ENCODE data around the gene KIF26A.

The KIF26A gene

DNA sequence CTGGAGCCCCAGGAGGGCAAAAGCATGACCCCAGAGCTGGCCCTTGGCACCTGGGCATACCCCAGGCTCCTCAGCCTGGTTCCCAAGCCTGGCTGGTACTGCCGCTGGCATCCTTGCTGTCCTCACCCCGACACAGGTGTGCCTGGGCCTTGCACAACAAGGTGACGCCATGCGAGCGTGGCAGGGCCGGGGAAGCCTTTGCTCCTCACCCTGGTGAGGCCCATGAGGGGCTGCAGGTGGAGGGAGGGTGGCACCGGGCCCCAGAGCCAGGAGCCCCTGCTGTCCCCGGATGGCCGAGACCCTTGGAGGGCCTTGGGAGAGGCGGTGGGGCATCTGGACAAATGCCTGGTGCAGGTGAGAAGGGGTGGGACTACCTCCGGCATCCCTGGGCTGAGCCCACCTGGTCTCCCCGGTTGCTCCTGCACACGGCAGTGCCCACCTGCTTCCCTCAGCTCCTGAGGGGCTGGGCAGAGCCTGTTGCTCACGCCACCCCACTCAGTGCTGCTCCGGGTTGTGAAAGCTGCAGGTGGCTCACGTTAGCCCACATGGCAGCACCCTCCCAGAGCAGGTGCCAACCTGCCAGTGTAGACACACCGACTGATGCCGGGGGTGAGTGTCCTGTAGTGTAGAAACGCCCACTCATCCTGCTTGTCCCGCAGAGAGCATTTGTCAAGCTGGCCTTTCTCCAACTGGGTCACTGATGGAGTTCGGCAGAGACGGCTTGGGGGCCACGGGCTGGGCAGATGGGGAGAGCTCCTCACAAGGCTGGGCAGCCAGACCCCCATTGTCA, 24.6 kb upstream of the KIF26A start:
- DNase-seq: no peak

DNA sequence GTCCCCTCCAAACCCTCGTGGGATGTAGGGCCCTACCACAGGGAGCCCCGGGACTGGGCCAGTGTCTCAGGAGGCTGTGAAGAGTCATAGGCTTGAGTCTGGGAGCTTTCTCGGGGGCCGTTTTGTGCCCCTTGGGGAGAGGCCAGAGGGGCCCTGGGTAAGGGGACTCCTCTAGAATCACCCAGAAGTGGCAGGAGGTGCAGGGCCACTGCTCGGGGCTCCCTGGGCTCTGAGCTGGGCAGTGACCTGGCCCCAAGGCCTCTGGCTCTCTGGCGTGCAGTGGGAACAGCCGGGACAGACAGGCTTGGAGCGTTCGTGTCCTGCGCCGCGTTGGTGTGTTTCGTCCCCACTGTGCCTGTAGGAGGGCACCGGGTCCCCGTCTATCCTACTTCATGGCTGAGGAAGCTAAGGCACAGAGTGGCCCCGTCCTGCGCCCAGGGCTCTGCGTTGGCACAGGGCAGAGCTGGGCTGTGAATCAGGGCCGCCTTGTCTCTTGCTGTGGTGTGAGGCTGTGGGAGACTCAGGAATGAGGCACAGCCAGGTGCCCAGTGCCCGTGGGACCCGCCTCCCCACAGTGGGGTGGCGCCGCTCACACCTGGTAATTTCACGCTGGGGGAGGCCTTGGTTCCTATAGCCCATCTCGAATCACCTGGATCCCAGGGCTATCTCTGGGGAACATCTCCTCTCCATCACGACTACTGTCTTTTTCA, 23.8 kb upstream of the KIF26A start:
- no peak for DNase-seq

DNA sequence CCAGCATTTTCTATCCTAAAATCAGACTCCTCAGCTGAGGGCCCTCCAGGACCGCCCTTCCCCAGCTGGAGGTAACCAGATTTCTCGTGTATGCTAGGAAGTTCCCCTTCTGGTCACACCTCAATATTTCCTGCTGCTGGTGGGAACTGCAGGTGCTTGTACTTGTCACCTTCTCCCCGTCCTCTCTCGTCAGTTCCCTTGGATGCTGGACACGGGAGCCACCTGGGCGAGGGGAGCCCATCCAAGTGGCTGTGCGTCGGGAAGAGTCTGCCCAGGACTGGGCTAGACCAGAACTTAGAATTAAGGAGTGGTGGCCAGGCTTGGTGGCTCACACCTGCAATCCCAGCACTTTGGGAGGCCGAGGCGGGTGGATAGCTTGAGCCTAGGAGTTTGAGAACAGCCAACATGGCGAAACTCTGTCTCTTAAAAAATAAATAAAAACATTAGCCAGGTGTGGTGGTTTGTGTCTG, 23.2 kb upstream of the KIF26A start:
- DNase-seq: no peak

DNA sequence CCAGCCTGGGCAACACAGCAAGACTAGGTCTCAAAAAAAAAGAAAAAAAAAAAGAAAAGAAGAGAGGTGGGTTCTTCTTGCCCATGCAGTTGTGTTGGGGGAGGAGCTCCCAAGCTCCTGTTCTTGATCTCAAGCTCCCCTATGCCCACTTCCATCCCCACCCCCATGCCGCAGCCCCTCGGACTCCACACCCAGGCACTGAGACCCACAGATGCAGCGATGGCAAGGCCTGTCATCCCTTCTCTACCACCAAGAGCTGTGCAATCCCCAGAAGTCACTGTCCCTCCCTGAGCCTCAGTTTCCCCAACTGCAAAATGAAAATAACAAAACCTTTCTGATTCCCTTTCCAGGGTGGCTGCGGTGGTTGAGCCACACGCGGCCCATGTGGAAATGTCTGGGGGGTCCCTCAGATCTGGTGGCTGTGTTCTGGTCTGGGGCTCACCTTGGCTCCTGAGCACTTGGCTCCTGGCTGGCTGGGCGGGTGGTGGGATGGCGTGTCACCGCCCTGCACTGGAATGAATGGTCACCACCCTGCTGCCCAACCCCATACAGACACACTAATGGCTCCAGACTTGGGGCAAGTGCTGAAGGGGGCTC, 22.6 kb upstream of the KIF26A start:
- no peak for DNase-seq

DNA sequence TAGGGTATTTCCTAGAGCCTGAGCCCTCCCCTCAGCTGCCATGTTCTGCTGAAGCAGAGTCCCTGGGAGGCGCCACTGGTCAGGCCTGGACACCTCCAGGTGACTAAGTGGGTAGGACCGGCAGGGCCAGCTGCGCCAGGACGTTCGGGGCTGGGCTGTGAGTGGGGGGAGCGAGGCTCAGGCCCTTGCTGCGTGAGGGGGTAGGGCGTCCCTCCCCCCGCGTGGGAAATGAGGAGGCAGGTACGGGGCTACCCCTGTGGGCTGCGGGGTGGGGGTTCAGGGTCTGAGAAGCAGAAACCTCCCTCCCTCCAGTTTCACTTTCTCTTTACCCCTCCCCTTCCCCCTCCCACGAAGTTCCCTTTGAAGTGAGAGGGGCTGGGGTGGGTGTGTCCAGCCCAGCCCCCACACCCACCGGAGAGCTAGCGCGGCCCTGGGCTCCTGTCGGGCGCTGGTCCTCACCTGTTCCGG, 22.1 kb upstream of the KIF26A start:
- DNase-seq: no peak

DNA sequence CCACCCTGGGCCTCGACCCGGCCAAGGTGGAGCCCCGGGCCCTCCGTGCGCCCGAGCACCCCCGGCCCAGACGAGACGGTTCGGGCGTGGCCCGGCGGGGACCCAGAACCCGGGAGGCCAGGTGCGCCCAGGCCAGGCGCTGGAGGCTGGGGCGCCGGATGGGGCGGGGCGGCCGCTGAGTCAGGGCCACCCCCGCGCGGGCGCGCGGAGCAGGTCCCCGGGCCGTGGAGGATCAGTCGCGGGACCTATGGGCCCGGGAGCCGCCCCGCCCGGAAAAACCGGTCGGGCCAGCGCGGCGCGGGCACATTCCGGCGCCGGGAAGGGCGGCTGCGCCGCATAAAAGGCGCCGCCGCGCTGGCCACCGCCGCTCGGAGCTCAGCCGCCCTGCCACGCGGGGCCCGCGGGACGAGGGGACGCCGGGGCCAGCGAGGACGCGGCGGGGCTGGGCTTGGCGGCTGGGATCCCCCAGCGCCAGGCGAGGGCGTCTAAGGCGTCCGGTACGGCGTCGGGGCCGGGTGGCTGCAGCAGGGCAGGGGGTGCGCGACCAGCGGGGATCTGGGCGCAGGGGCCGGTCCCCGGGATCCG, 21.5 kb upstream of the KIF26A start:
- DNase-seq: no peak

DNA sequence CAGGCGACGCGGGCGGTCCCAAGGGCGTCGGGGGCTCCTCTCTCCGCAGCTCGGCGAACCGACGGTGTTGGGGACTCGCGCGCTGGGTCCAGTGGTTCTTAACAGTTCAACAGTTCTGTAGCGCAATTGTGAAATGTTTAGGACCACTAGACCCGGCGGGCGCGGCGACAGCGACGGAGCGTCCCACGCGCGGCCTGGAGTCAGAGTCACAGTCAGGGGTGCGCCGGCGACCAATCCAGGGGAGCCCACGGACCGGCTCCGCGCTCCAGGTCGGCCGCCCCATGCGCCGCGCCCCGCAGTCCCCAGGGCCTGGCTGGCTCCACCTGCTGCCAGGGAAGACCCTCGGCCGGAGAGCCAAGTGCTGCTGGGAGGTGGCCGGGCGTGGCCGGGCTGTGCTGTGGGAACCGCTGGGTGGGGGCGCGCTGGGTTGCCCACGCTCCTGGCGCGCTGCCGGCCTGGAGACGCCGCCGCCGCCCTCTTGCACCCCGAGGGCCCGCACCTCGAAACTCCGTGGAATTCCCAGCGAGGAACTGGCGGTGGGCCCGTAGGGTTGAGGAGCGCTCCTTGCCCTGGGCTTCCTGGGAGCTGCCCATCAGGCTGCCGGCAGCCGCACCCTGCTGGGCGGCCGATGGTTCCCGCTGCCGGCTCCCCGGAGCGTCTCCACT, 20.9 kb upstream of the KIF26A start:
- DNase-seq: no peak

DNA sequence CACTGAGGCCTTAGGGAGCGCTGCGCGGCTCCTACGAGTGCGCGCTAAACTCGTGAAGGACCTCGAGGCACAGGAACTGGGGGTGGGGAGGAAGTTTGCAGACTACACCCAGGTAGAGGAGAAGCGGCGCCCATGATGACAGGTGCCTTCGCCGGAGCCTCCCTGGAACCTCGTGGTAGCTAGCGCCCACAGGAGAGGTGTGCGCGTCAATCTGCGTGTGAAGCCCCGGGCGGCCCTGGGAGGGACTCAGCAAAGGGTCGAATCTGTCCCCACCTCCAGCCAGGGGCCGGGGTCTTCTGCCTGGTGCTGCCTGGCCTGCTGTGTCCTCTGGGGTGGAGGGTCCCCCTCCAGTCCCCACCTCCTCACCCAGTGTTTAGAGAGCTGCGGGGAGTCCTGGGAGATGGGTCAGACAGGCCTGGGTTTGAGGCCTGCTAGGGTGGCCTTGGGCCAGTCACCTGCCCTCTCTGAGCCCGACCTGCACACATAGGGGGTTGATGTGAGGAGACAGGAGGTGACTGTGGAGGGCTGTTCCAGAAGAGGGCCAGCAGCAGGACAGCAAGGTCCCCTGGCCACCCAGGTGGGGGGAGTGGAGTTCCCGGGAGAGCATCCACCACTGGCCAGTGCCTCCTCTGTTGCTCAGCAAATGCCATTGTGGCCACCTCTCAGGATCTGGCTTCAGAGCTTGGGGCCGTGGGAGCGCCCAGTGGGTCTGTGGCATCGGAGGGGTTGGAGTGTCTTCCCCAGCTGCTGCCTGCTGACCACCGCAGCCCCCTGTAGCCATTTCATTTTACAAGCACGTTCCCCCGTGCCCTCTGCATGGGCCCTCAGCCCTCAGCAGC, 20.2 kb upstream of the KIF26A start:
- no peak for DNase-seq

DNA sequence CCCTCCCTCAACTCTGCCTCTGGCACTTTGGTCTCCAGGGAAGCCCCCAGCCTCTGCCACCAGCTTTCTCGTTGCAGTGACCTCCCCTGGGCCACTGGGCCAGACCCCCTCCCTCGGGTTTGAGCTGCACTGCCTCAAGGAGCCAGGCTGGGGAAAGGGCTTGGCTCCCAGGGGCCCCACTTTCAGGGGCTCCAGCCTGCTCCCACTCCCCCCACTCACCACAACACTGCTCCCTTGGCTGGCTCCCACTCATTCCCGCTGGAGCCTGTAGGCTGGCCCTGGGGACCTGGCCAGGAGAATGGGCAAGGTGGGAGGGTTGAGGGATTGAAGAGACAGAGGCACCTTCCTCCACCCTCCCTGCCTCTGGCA, 19.3 kb upstream of the KIF26A start:
- no peak for DNase-seq

DNA sequence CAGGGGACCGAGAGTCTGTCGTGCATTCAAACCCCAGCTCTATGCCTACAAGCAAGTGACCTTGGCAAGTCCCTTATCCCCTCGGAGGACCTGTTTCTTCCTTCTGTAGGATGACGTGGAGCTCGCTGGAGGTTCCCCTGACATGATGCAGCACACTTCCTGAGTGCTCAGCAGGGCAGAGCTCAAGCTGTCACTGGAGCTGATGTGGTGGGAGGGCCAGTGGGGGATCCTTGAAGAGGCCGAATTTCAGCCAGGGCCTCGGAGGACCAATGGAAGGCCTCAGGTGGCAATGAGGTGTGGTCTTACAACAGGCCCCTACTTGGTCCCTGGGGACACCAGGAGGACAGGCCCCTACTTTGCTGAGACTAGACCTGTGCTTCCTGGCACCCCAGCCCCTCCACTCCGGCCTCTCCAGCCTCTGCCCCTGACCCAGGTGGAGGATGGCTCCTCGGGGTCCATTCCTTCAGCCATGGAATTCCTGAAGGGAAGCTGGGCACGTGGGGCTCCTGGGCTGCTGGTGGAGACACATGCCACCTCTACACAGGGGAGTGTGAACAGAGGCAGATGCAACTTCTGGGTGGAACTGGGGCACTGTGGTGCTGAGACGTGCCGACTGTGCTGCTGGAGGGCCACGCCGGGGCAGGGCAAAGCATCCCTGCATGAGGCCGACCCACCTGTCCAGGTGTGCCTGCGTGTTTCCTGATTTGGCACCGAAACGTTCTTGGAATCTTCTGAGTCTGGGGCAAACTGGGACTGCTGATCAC, 18.7 kb upstream of the KIF26A start:
- DNase-seq: no peak

DNA sequence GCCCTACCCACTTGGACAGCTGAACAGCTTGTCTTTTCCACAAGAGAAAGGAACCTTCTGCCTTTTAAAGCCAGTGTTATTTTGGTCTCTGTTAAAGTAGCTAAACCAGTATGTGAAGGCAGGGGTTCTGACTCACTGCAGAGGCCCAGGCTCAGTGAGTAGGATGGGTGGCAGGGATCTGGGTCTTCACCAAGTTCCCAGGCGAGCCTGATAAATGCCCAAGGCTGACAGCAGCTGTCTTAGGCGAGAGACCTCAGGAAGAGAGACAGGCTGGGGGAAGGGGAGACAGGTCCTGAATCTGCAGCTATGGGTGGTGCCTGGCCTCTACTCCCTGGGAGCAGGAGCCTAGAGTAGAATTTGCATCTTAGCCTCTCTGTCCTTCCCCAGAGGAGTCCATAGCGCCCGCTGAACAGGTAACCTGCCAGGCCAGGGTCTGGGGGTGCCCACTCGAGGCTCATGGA, 18.1 kb upstream of the KIF26A start:
- no peak for DNase-seq

DNA sequence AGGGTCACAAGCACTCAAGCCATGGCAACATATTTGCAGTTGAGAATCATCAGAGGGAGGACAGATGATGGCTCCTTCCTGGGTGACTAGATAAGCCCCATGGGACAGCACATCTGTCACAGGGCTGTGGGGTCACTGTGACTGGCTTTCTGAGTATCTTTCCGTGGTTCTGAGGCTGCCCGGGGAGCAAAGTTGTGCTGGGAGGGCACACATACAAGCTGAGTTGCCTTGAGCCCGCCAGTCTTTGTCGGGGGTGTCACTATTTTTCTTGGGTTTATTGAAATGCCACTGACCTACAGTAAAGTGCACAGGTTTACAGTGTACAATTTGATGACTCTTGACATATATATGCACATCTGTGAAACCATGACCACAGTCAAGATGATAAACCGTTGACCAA, 17.2 kb upstream of the KIF26A start:
- no peak for DNase-seq

DNA sequence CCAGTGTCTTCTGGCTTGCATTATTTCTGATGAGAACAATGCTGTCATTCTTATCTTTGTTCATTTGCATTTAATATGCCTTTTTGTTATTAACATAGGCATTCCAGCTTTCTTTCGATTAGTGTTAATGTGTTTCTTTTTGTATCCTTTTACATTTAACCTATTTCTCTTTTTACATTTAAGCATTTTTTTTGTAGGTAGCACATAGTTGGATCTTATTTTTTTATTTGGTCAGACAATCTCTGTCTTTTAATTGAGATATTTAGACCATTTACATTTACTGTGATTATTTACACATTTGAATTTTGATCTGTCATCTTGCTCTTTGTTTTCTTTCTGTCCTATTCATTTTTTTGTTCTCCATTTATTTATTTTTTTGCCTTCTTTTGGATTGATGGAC, 14.5 kb upstream of the KIF26A start:
- no peak for DNase-seq

DNA sequence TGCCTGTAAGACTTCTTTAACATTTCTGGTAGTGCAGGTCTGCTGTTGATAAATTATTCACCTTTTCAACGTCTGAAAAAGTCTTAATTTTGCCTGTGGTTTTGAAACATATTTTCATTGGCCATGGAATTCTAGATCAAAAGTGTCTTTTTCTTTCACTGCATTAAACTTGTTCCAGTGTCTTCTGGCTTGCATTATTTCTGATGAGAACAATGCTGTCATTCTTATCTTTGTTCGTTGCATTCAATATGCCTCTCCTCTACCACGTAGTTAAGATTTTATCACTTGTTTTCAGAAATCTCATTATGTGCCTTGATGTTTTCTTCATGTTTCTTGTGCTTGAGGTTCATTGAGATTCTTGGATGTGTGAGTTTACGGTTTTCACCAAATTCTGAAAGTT, 13.4 kb upstream of the KIF26A start:
- DNase-seq: no peak

DNA sequence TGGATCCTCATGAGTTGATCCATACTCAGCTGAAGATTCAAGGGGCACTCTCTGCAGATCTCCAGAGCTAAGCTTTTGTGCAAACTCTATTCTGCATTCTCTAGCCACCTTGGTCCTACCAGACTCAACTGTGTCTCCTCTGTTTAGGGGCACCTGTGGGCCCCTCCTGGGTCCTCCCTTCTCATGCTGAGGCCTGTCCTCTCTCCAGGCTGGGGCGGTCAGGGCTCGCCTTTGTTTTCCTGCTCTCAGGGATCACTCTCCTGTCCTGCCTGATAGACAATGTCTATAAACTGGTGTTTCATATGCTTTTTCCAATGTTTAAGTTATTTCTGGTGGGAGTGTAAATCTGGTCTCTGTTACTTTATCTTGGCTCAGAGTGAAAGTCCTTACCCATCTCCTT, 11.6 kb upstream of the KIF26A start:
- no peak for DNase-seq

DNA sequence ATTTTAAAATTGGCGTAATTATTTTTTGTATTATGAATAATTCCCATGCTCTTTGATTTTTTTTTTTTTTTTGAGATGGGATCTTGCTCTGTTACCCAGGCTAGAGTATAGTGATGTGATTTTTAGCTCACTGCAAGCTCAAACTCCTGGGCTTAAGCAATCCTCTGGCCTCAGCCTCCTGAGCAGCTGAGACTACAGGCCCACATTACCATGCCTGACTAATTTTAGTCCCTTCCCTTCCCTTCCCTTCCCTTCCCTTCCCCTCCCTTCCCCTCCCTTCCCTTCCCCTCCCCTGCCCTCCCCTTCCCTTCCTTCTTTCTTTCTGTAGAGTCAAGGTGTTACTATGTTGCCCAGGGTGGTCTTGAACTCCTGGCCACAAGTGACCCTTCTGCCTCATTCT, 9.4 kb upstream of the KIF26A start:
- DNase-seq: no peak

DNA sequence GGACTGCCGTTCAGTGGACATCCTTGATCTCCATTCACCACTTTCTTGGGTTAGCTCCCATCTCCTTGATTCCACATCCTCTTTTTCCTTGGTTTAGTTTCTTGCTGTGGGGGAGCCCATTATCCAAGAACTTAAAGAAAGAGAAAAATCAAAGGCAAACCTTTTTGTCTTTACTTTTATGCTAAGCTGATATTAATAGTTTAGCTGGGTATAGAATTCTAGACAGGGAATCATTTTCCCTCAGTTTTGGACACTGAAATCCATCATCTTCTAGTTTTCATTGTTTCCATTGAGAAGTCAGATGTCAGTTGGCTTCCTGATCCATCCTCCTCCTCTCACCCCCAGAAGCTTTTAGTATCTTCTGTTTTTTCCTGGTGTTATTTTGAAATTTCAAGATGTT, 8.8 kb upstream of the KIF26A start:
- no peak for DNase-seq

DNA sequence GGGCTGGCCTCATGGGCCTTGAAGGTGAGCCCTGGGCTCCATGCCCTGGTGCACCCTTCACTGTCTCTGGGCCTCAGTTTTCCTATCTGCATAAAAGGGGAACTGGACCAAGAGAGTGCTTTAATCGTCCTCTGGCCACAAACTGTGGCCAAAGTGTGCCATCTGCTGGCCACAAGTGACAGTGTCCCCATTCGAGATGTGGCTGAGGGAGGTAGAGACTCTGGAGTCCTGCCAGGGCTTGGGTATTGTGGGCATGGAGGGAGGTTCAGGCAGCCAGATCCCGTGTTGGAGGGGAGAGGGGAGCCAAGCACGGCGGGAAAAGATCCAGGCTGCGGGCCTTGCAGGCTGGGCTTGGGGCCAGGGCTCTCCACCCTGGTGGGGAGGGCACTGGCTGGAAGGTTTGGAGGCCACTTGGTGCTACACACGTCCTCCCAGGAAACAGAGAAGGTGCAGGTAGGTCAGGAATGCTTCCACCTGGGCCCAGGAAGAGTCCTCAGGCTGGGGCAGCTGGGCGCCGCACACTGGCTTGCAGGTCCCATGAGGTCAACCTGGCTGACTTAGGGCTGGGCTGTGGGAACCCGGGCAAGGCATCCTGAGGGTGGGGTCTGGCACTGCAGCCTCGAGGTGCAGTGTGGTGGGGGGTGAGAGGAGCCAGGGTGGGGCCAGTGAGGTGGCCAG, 7.3 kb upstream of the KIF26A start:
- DNase-seq: peak in 1 of 2 experiments; percentile 32

DNA sequence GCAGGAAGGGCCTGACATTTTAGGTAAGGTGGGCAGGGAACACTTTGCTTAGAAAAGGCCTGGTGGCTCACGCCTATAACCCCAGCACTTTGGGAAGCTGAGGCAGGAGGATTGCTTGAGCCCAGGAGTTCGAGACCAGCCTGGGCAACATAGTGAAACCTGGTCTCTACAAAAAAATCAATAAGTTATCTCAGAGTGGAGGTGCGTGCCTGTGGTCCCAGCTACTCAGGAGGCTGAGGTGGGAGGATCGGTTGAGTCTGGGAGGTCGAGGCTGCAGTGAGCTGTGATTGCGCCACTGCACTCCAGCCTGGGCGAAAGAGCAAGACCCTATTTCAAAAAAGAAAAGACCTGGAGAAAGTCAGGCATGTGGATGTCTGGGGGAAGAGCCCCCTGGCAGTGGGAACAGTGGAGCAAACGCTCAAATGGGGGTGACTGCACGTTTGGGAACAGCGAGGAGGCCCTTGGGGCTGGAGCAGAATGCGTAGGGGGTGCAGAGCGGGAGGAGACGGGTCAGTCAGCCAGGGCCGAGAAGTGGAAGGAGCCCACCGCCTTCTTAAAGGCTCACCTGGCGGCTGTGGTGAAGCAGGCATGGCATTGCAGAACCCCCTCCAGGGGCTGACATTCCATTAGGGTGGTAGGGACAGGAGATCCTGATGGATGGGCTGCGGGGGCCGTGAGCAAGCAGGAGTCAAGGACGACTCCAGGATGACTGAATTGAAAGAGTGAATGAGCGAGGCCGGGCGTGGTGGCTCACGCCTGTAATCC, 6.2 kb upstream of the KIF26A start:
- no peak for DNase-seq

DNA sequence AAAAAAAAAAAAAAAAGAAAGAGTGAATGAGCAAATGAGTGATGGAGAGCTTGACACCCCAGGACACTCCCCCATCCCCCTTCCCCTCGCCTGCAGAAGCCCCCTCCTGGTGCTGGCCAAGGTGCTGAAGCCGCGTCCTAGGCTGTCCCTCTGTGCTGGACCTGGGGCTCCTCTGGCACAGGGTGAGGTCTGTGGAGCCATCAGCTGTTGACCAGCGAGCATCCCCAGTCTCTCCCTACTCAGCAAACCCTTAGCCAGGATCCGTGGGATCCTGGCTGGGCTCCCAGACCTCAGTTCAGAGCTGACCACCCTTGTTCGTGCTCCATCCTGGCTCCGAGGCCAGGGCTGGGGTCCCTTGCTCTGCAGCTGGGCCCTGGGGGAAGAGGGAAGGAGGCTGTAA, 5.4 kb upstream of the KIF26A start:
- no peak for DNase-seq
